Transverse colon (tissue), 4 donors: ENCODE data around the gene FOSB. TPM values are rescaled to one million over a fixed set of nuclear protein-coding genes. Genes with fewer than 3 reads are reported as not detected.

Experiments used
- DNase-seq: peaks from one replicate; pipeline ENCODE4 v3.0.0-alpha.2; 2019
- H3K27ac ChIP-seq, 4 donors: fragments of 200-600 bp; sonication (generic); 2 replicates each; pipeline ENCODE4 v1.5.1; 2016 to 2018; ENCODE audit warnings: inconsistent platforms in 4 of 4
- H3K27me3 ChIP-seq: fragments of 200-600 bp; sonication (generic); 2 replicates; pipeline ENCODE4 v1.5.1; 2017; ENCODE audit warnings: inconsistent platforms
- H3K36me3 ChIP-seq, 4 donors: fragments of 200-600 bp; sonication (generic); 2 replicates each; pipeline ENCODE4 v1.5.1; 2017 to 2019; ENCODE audit warnings: inconsistent platforms in 4 of 4
- H3K4me1 ChIP-seq, 4 donors: fragments of 200-600 bp; sonication (generic); 2 replicates each; pipeline ENCODE4 v1.5.1; 2017 to 2020; ENCODE audit warnings: inconsistent platforms in 4 of 4
- H3K4me3 ChIP-seq, 4 donors: fragments of 200-600 bp; sonication (generic); 1 replicate in 1 of 4; 2 replicates in 3 of 4; pipeline versions ENCODE4 v1.5.1 to v1.6.1; 2017 to 2019; ENCODE audit warnings: inconsistent platforms in 4 of 4
- H3K9me3 ChIP-seq, 2 donors: fragments of 200-600 bp; sonication (generic); 2 replicates each; pipeline ENCODE4 v1.5.1; 2017 to 2019; ENCODE audit warnings: inconsistent platforms in 2 of 2
- EP300 ChIP-seq: sonication (generic); formaldehyde crosslinking; IDR thresholded peaks from one replicate; pipeline ENCODE4 v1.6.1; 2017; ENCODE audit warnings: antibody characterized with exemption, low read depth
- POLR2A ChIP-seq: fragments of 450-650 bp; IDR thresholded peaks from one replicate; pipeline ENCODE4 v1.6.1; 2016; ENCODE audit warnings: antibody characterized with exemption, mild to moderate bottlenecking, moderate library complexity
- POLR2AphosphoS5 ChIP-seq, 3 donors: sonication (generic); formaldehyde crosslinking; IDR thresholded peaks; one replicate each; pipeline ENCODE4 v1.6.1; 2016; ENCODE audit warnings: antibody characterized with exemption in 3 of 3
- WGBS, 2 donors: methylation state at CpG; one replicate each; pipeline ENCODE4 v1.1.5; 2018; ENCODE audit warnings: low coverage in 1 of 2; 5-methylcytosine and 5-hydroxymethylcytosine counted together
- in situ Hi-C, 4 donors: fragments of 200-750 bp; cut with MboI; loops; one replicate each; pipeline versions ENCODE4 v1.15.0 to v1.15.1; 2017; ENCODE audit warnings: low sequenced_read_pairs in 3 of 4, low pct_ligation_motif_present in 1 of 4, low pct_unique_long_range_greater_than_20kb in 1 of 4
- intact Hi-C: fragments of 100-400 bp; cut with DNase I; formaldehyde crosslinking; loops from one replicate; pipeline ENCODE4 v1.15.1; 2023; ENCODE audit warnings: low total_unique reads
- total RNA-seq, 4 donors: library from RNA; depleted of rRNA; stranded (reverse); fragments of >200 nt; gene quantifications; one replicate each; pipeline ENCODE4 v1.1.0, GENCODE V29; 2016
- TF ChIP-seq, protein P1 (sequence below), 5 experiments: fragments of 200-600 bp in 3 of 5; fragments of 450-650 bp in 2 of 5; sonication (generic) in 3 of 5; IDR thresholded peaks; 1 replicate in 2 of 5; 2 replicates in 3 of 5; pipeline ENCODE4 v1.5.1; 2016 to 2017; ENCODE audit warnings: antibody characterized with exemption in 5 of 5, inconsistent platforms in 3 of 5, mild to moderate bottlenecking in 2 of 5, moderate library complexity in 1 of 5

Gene FOSB
- total RNA-seq, 4 donors from 2014 or later: 14.5 to 64.7 (median 25.6) TPM

DNA sequence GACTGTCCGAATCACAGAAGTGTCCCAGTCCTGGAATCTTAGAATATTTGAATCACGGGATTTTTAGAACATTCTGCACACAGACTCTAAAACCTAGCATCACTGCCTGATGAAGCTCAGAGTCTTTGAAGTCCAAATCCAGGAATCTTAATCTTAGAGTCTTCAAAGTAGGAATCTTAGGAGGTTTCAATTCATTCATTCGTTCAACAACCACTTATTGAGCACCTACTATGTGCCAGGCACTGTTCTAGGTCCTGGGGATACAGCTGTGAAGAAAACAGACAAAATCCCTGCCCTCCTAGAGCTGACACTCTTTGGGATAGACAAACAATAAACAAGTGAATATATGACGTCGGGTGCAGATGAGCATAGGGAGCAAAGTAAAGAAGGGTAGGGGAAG, 27.4 kb downstream of the FOSB start:
- intact Hi-C loops: no loop called here
- H3K27me3 ChIP-seq: peaks cover 42% of the 10 kb centered on the region
- no peak overlapping the region for H3K27ac ChIP-seq
- TF ChIP-seq EP300 (no peak), POLR2AphosphoS5 (IDR thresholded peaks at IDR 0.05) (no peak), POLR2A (no peak)
- TF ChIP-seq, protein P1, sequence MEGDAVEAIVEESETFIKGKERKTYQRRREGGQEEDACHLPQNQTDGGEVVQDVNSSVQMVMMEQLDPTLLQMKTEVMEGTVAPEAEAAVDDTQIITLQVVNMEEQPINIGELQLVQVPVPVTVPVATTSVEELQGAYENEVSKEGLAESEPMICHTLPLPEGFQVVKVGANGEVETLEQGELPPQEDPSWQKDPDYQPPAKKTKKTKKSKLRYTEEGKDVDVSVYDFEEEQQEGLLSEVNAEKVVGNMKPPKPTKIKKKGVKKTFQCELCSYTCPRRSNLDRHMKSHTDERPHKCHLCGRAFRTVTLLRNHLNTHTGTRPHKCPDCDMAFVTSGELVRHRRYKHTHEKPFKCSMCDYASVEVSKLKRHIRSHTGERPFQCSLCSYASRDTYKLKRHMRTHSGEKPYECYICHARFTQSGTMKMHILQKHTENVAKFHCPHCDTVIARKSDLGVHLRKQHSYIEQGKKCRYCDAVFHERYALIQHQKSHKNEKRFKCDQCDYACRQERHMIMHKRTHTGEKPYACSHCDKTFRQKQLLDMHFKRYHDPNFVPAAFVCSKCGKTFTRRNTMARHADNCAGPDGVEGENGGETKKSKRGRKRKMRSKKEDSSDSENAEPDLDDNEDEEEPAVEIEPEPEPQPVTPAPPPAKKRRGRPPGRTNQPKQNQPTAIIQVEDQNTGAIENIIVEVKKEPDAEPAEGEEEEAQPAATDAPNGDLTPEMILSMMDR (IDR thresholded peaks at IDR 0.05): no peak
- no peaks in the 10 kb centered on the region for H3K36me3 ChIP-seq
- no peaks in the 10 kb centered on the region for H3K9me3 ChIP-seq
- WGBS, 2 donors: 80 to 89% methylated on average over 4 to 5 of the region's 5 CpGs
- no peak overlapping the region for H3K4me3 ChIP-seq
- DNase-seq: no peak
- in situ Hi-C loops: no loop called here
- H3K4me1 ChIP-seq: peaks cover 17 to 58% (median 35%) of the 10 kb centered on the region in 4 donors

- peaks cover 17 to 58% (median 35%) of the 10 kb centered on the region in 4 donors for H3K4me1 ChIP-seq
- in situ Hi-C loops (no loop called here), intact Hi-C loops (no loop called here)
- H3K27me3 ChIP-seq: peaks cover 43% of the 10 kb centered on the region
- H3K27ac ChIP-seq: peak overlapping the region; percentile 45 to 75 (median 58)
- H3K9me3 ChIP-seq: no peaks in the 10 kb centered on the region
- peak overlapping the region; percentile 57 to 86 (median 63) for H3K4me3 ChIP-seq
- H3K36me3 ChIP-seq: no peaks in the 10 kb centered on the region
- no peak for DNase-seq
- no peak for TF ChIP-seq EP300
- TF ChIP-seq, protein P1 (IDR thresholded peaks at IDR 0.05): peak in 1 of 5 experiments; percentile 11
- no peak for TF ChIP-seq POLR2AphosphoS5 (IDR thresholded peaks at IDR 0.05)
- TF ChIP-seq POLR2A: no peak
- WGBS, 2 donors: 1% methylated on average over 51 of the region's 54 CpGs; no CpG with 5 or more reads in 1 of the 2 donors
These were observed 28.7 kb downstream of the FOSB start for GRCh38 chr19:45496349-45496953.

- Histone ChIP-seq H3K27me3 (peaks cover 43% of the 10 kb centered on the region), H3K36me3 (no peaks in the 10 kb centered on the region), H3K27ac (no peak overlapping the region), H3K9me3 (no peaks in the 10 kb centered on the region), H3K4me1 (peaks cover 17 to 50% (median 31%) of the 10 kb centered on the region in 4 donors), H3K4me3 (no peak overlapping the region)
- 20 to 29% methylated on average over 1 to 16 of the region's 16 CpGs for WGBS, 2 donors
- no peak for DNase-seq
- in situ Hi-C loops (no loop called here), intact Hi-C loops (no loop called here)
- TF ChIP-seq EP300: no peak
- no peak for TF ChIP-seq POLR2AphosphoS5 (IDR thresholded peaks at IDR 0.05)
- TF ChIP-seq POLR2A: no peak
- TF ChIP-seq, protein P1 (IDR thresholded peaks at IDR 0.05): no peak
These were observed 30.0 kb downstream of the FOSB start for GRCh38 chr19:45497791-45498190.

DNA sequence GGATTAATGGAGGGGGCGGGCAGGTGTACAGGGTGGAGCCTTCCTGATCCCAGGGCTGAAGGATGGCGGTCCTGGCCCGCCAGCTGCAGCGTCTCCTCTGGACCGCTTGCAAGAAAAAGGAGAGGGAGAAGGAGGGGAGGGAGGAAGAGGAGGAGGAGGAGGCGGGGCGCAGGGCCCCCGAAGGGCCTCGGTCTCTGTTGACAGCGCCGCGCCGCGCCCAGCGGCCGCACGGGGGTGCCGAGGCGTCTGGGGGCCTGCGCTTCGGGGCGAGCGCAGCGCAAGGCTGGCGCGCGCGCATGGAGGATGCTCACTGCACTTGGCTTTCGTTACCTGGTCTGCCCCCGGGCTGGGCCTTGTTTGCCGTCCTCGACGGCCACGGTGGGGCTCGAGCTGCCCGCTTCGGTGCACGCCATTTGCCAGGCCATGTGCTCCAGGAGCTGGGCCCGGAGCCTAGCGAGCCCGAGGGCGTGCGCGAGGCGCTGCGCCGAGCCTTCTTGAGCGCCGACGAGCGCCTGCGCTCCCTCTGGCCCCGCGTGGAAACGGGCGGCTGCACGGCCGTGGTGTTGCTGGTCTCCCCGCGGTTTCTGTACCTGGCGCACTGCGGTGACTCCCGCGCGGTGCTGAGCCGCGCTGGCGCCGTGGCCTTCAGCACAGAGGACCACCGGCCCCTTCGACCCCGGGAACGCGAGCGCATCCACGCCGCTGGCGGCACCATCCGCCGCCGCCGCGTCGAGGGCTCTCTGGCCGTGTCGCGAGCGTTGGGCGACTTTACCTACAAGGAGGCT, 30.8 kb downstream of the FOSB start, which contains the start of gene PPM1N:
Gene PPM1N (plus strand): TSS at position 33 of the 785 bp plus-strand sequence. CDS start 30 bp downstream, at position 63.
- Histone ChIP-seq H3K27ac (peak within 1 kb of the TSS; percentile 24 to 58 (median 48)), H3K9me3 (no peaks in the 10 kb centered on the region), H3K4me1 (peaks cover 17 to 42% (median 30%) of the 10 kb centered on the region in 4 donors), H3K36me3 (no peaks in the 10 kb centered on the region), H3K27me3 (peaks cover 43% of the 10 kb centered on the region), H3K4me3 (peak within 1 kb of the TSS in 3 of 4 donors; percentile 17 to 86 (median 29))
- DNase-seq: no peak
- intact Hi-C loops (no loop called here), in situ Hi-C loops (no loop called here)
- 0 to 2% methylated on average over 1 to 39 of the region's 89 CpGs for WGBS, 2 donors
- TF ChIP-seq, protein P1 (IDR thresholded peaks at IDR 0.05): peak in 1 of 5 experiments; percentile 12
- no peak for TF ChIP-seq EP300
